ENCODE measurements around the gene LGALS13. TPM values are rescaled to one million over a fixed set of nuclear protein-coding genes. Genes with fewer than 3 reads are reported as not detected.

LGALS13 gene
- total RNA-seq, 6 donors from 2014 or later = not detected

GRCh38 chr19:39568604-39569003 lies 33.7 kb upstream of the LGALS13 start:
- TF ChIP-seq POLR2A (IDR thresholded peaks at IDR 0.05) (no peak), EP300 (IDR thresholded peaks at IDR 0.05) (no peak), POLR2AphosphoS5 (IDR thresholded peaks at IDR 0.05) (no peak)
- TF ChIP-seq, protein P1, sequence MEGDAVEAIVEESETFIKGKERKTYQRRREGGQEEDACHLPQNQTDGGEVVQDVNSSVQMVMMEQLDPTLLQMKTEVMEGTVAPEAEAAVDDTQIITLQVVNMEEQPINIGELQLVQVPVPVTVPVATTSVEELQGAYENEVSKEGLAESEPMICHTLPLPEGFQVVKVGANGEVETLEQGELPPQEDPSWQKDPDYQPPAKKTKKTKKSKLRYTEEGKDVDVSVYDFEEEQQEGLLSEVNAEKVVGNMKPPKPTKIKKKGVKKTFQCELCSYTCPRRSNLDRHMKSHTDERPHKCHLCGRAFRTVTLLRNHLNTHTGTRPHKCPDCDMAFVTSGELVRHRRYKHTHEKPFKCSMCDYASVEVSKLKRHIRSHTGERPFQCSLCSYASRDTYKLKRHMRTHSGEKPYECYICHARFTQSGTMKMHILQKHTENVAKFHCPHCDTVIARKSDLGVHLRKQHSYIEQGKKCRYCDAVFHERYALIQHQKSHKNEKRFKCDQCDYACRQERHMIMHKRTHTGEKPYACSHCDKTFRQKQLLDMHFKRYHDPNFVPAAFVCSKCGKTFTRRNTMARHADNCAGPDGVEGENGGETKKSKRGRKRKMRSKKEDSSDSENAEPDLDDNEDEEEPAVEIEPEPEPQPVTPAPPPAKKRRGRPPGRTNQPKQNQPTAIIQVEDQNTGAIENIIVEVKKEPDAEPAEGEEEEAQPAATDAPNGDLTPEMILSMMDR (IDR thresholded peaks at IDR 0.05) = no peak
- H3K27me3 ChIP-seq = no peaks in the 10 kb centered on the region
- no peaks in the 10 kb centered on the region for H3K36me3 ChIP-seq
- ATAC-seq (ENCODE audit: low FRiP score in 2 of 2) (no peak), DNase-seq (no peak)
- no peak overlapping the region for H3K4me3 ChIP-seq
- no peak overlapping the region for H3K27ac ChIP-seq
- H3K4me1 ChIP-seq = no peaks in the 10 kb centered on the region
- WGBS, 2 donors = 42 to 45% methylated on average over 3 of the region's 3 CpGs
- peaks cover 0 to 10% (median under 1%) of the 10 kb centered on the region in 4 donors for H3K9me3 ChIP-seq

DNA sequence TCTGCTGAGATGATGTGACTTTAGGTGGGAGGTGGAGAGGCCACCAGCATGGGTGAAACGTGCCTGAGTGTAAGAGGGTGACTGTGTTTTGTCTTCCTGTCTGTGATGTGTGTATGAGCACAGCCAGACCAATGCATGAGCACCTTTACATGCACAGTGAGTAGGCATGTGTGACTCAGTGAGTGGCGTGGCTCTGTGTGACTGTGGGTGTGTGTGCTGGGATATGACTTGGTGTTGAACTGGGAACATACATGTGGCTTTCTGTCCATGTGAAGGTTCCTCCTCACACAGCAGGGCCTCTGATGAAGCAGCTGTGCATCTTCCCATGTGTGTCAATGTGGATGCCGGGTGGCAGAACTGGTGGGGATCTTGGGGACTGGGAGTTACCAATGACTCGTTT lies 19.9 kb upstream of the LGALS13 start:
- Histone ChIP-seq H3K4me1 (no peaks in the 10 kb centered on the region), H3K9me3 (peaks cover 0 to 5% (median 0%) of the 10 kb centered on the region in 4 donors), H3K27ac (no peak overlapping the region), H3K36me3 (no peaks in the 10 kb centered on the region), H3K27me3 (no peaks in the 10 kb centered on the region), H3K4me3 (no peak overlapping the region)
- TF ChIP-seq, protein P1 (IDR thresholded peaks at IDR 0.05) = no peak
- no peak for TF ChIP-seq POLR2A (IDR thresholded peaks at IDR 0.05)
- no peak for TF ChIP-seq POLR2AphosphoS5 (IDR thresholded peaks at IDR 0.05)
- no peak for TF ChIP-seq EP300 (IDR thresholded peaks at IDR 0.05)
- WGBS, 2 donors = 31 to 70% methylated on average over 3 to 4 of the region's 4 CpGs
- ATAC-seq (ENCODE audit: low FRiP score in 2 of 2) (no peak), DNase-seq (no peak)

- TF ChIP-seq POLR2AphosphoS5 (IDR thresholded peaks at IDR 0.05) (no peak), POLR2A (IDR thresholded peaks at IDR 0.05) (no peak), EP300 (IDR thresholded peaks at IDR 0.05) (no peak)
- TF ChIP-seq, protein P1 (IDR thresholded peaks at IDR 0.05) = no peak
- no peaks in the 10 kb centered on the region for H3K36me3 ChIP-seq
- no peak for ATAC-seq (ENCODE audit: low FRiP score in 2 of 2)
- H3K9me3 ChIP-seq = peaks cover 0 to 5% (median 0%) of the 10 kb centered on the region in 4 donors
- no peaks in the 10 kb centered on the region for H3K27me3 ChIP-seq
- WGBS, 2 donors = 67 to 71% methylated on average over 8 of the region's 8 CpGs
- H3K4me1 ChIP-seq = no peaks in the 10 kb centered on the region
- H3K4me3 ChIP-seq = no peak overlapping the region
- no peak overlapping the region for H3K27ac ChIP-seq
- DNase-seq = no peak
Observed at GRCh38 chr19:39582891-39583625, 19.3 kb upstream of the LGALS13 start.

- no peaks in the 10 kb centered on the region for H3K4me1 ChIP-seq
- no peaks in the 10 kb centered on the region for H3K9me3 ChIP-seq
- no peak overlapping the region for H3K4me3 ChIP-seq
- DNase-seq (no peak), ATAC-seq (ENCODE audit: low FRiP score in 2 of 2) (no peak)
- no peaks in the 10 kb centered on the region for H3K36me3 ChIP-seq
- TF ChIP-seq, protein P1 (IDR thresholded peaks at IDR 0.05) = no peak
- TF ChIP-seq POLR2AphosphoS5 (IDR thresholded peaks at IDR 0.05) (no peak), POLR2A (IDR thresholded peaks at IDR 0.05) (no peak), EP300 (IDR thresholded peaks at IDR 0.05) (no peak)
- no peak overlapping the region for H3K27ac ChIP-seq
- H3K27me3 ChIP-seq = no peaks in the 10 kb centered on the region
- WGBS, 2 donors = 48 to 52% methylated on average over 4 of the region's 4 CpGs
Observed at GRCh38 chr19:39587496-39587895, 14.8 kb upstream of the LGALS13 start.

DNA sequence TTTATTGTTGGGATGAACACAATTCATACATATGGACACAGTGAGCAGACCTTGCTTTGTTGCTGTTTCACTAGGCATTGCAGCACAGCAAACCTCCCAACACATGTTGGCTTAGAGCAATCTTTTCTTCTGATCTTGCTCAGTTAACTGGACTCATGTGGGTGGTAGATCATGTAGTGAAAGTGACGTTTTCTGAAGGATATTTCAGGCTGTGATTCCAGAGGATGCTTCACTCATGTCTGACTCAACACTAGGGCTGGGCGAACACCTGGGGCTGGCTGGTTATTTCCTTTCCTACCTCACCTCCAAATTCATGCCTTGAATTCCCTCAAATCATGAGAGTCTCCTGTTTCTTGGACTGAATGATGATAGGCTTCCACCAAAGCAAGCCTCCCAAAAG lies 14.3 kb upstream of the LGALS13 start:
- ATAC-seq (ENCODE audit: low FRiP score in 2 of 2) (no peak), DNase-seq (no peak)
- H3K27ac ChIP-seq = no peak overlapping the region
- no peak overlapping the region for H3K4me3 ChIP-seq
- no peaks in the 10 kb centered on the region for H3K27me3 ChIP-seq
- no peaks in the 10 kb centered on the region for H3K4me1 ChIP-seq
- WGBS, 2 donors = 30 to 35% methylated on average over 2 of the region's 2 CpGs
- no peaks in the 10 kb centered on the region for H3K36me3 ChIP-seq
- no peaks in the 10 kb centered on the region for H3K9me3 ChIP-seq
- TF ChIP-seq EP300 (IDR thresholded peaks at IDR 0.05) (no peak), POLR2AphosphoS5 (IDR thresholded peaks at IDR 0.05) (no peak), POLR2A (IDR thresholded peaks at IDR 0.05) (no peak)
- TF ChIP-seq, protein P1 (IDR thresholded peaks at IDR 0.05) = no peak

Measured in upper lobe of left lung (tissue), 6 donors.